ENCODE data around the gene GTPBP2.
"Not testable (repeated sequence)": the region's sequence is repeated elsewhere in the genome, so short reads cannot be mapped to it uniquely, and the experiment has no call there.

Gene GTPBP2

DNA sequence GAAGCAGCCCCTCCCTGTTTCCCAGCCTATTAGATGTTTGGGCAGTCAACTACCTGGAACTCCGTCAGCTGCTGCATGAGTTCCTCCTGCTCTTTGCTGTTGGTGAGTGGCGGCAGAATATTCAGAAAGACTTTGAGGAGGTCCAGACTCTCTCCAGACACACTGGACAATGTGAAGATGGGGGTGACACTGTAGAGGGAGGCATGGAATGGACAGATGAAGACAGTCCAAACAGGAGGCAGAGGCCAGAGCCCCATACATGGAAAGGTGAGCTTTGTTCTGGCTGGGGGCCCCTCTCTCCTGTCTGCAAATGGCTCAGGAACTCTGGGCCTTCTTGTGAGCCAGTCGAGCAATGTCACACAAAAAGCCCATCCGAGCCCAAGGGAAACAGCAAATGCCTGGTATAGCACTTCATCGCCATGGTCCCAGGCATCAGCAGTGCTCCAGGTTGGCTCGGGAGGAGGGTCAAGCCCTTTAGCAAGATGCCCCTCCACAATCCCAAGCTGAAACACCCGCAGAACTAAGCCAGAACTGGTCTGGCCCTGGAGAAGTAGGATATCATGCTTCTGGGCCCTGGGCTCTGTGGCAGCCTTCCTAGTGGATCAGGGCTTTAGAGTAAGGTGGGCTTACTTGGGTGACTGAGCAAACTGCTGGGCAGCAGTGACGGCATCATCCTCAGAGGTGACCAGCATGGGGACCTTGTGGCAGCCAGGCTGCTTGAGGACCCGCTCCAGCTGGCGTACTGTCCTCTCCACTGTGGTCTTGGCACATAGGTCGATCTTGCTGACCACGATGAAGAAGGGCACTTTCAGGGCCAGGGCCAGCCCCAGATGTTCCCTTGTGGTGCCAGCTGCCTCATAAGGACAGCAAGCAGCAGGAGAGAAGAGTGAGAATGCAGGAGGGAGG lies 4.9 kb downstream of the GTPBP2 start:
- DNase-seq (ENCODE audit: low read depth in 2 of 2), result no peak

DNA sequence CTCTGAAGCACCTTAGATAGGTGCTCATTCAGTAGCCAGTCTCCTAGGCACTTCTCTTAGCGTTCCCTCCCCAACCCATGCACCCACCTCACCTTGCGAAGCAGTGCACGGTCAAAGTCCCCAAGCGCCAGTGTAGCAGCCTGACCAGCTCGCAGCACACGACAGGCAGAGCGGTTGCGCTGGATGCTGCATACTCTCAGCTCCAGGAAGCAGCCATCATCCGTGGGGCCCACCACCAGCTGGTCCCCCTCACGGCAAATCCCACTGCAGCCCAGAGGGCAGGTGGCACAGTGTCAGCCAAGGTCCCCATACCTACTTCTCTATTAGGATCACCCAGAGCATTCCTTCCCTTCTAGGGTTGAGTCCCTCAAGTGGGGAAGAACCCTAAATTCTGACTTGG lies 6.5 kb downstream of the GTPBP2 start:
- DNase-seq (ENCODE audit: low read depth in 2 of 2), result no peak

DNA sequence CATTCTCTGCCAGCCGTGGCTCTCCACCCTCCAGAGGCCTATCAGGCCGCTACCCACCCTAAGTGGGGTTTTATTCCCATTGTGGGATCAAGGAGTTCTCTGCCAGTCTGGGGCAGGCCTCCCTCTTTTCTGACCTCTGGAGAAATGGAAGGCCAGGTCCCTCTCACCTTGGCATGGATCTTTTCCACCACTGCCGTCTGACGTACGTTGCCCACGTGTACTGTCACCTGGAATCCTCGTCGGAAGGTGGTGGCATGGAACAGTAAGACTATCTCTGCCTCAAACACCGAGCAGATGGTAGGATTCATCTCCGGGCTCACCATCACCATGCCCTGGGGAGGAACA lies 7.3 kb downstream of the GTPBP2 start:
- no peak for DNase-seq (ENCODE audit: low read depth in 2 of 2)

DNA sequence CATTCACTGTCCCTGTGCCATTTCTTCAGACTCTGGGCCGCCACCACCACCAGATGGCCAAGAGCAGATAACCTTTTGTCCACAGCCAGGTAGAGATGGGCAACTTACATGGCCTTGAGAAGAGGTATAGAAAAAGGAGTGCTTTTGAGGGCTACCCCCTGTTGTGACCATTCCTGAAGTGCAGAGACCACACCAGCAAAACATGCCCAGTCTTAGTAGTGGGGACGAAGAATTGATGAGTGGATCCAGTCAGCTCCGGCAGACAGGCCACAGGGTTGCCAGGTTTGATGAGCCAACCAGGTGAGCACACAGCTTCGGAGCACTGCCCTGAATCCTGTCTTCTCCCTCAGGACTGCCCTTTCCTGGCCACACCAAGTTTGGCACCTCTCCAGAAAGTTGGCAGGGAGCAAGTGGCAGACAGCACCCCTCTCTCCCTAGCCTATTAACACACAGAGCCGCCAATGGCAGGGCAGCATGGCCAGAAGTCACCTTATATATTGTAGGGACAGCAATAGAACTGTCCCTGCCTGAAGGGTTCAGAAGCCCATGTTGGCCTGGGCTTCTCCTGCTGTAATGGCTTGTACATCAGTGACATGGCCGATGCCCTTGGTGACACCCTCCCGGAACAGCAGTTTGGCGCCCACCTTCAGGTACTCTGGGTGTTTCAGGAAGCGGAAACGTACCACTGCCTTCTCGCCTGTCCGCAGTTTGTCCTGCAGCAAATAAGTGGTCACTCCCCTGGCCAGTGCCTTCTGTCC lies 7.8 kb downstream of the GTPBP2 start:
- no peak for DNase-seq (ENCODE audit: low read depth in 2 of 2)

DNA sequence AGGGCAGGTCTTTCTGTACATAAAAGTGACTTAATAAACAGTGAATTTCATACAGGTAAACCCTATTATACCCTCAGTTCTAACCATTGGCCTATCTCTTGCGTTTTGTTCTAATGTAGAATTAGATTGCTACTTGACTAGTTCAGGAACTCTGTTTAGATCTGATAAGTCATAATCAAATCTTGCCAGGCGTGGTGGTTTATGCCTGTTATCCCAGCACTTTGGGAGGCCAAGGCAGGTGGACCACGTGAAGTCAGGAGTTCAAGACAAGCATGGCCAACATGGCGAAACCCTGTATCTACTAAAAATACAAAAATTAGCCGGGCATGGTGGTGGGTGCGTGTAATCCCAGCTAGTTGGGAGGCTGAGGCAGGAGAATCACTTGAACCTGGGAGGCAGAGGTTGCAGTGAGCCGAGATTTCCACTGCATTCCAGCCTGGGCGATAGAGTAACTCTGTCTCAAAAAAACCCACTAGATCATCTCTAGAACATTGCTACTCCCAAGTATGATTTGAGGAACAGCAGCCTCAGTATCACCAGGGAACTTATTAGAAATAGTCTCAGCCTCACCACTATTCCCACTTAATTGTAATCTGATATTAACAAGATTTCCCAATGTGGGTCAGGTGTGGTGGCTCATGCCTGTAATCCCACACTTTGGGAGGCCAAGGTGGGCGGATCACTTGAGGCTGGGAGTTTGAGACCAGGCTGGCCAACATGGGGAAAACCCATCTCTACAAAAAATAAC lies 12.2 kb downstream of the GTPBP2 start:
- no peak for DNase-seq (ENCODE audit: low read depth in 2 of 2)

DNA sequence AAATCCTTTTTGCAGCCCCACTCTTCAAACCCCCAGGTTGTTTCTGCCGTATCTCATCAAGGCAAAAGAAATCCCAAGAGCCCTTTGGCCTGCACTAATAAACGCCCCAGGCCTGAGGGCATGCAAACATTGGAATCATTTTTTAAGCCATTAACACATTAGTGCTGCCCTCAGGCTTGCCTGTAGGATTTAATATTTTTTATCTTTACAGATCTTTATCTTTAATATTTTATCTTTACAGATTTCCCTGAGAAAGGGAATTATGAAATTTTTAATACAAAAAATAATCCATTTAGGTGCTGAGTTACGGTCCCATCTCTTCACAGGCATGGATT lies 14.7 kb downstream of the GTPBP2 start:
- DNase-seq (ENCODE audit: low read depth in 2 of 2), result no peak

DNA sequence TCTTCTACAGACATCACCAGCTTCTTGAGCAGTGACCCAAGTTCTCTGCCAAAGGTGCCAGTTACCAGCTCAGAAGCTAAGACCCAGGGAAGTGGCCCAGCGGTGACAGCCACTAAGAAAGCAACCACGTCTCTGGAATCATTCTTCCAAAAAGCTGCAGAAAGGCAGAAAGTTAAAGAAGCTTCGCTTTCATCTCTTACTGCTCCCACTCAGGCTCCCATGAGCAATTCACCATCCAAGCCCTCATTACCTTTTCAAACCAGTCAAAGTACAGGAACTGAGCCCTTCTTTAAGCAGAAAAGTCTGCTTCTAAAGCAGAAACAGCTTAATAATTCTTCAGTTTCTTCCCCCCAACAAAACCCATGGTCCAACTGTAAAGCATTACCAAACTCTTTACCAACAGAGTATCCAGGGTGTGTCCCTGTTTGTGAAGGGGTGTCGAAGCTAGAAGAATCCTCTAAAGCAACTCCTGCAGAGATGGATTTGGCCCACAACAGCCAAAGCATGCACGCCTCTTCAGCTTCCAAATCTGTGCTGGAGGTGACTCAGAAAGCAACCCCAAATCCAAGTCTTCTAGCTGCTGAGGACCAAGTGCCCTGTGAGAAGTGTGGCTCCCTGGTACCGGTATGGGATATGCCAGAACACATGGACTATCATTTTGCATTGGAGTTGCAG lies 15.2 kb downstream of the GTPBP2 start:
- DNase-seq (ENCODE audit: low read depth in 2 of 2), result no peak

DNA sequence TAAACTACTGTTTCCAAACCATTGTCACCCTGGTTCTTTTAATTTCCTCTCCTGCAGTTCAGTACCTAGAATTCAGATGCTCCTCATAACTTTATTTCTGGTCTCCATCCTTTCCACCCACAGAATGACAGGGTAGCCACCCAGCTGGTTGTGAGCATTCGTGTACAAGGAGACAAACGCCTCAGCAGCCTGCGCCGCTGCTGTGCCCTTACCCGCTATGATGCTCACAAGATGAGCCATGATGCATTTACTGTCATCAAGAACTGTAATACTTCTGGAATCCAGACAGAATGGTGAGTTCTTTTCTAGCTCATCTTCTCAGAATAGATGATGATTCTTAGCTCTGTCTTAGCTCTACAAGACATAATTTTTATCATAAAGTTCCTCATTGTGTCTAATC lies 18.6 kb downstream of the GTPBP2 start:
- DNase-seq (ENCODE audit: low read depth in 2 of 2), result no peak

DNA sequence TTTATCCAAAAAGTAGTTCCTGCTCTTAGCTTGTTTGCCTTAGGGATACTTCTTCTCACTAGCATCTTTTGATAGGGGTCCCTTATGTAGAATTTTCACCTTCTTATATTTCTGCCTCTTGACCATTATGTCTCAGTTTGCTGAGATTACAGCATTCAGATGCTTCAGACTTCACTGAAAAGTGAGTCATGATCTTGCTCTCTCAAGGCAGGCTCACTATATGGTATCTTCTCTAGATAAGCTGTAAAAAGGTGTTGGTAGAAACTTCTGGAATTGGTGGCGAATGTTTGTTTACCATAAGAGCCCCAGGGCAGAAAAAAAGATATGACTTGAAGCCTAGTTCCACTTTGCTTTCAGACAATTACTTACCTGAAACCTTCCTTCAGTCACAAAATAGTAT lies 19.7 kb downstream of the GTPBP2 start:
- no peak for DNase-seq (ENCODE audit: low read depth in 2 of 2)

DNA sequence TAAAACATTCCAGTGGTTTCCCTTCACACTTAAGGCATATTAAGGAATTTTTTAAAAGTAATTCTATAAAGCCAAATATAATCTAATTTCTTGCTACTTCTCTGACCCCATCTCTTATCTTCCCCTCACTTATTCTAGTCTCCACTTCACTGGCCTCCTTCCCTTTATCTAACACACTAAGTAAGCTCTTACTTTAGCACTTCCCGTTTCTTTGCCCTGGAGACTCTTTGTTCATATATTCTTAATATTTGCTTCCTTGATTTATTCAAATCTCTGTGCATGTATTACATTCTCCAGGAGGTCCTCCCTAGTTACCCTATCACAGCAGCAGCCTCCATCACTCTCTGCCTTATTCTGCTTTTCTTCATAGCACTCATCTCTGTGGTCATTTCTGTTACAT lies 20.3 kb downstream of the GTPBP2 start:
- DNase-seq (ENCODE audit: low read depth in 2 of 2), result no peak

DNA sequence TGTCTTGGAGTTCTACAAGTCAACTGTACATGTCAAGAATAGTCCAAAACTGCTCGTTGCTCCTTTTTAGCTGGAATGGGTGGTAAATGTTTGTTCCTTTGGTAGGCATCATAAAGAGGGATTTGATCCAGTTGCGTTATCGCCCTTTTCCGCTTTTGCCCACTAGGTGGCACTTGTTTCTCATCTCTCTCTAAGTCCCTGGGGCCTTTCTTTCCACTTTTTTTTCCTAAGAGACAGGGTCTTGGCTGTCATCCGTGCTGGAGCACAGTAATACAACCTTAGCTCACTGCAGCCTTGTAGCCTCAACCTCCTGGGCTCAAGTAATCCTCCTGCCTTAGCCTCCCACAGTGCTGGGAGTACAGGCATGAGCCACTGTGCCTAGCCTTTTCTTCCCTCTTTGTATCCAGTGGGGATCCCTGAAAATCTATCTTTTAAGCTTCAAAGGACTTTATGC lies 20.7 kb downstream of the GTPBP2 start:
- DNase-seq (ENCODE audit: low read depth in 2 of 2), result peak in 1 of 2 experiments; percentile 57

DNA sequence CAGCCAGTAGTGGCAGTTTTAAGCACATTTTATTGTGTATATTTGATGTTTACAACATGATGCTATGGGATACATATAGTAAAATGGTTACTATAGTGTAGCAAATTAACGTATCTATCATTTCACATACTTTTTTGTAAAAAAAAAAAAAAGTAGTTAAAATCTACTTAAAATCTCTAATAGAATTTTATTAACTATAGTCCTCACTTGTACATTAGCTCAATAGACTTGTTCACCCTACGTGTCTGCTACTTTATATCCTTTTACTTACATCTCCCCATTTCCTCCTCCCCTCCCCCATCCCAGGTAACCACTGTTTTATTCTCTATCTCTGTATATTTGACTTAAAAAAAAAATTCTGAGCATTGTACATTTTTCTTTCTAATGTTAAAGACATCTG lies 23.0 kb downstream of the GTPBP2 start:
- no peak for DNase-seq (ENCODE audit: low read depth in 2 of 2)

DNA sequence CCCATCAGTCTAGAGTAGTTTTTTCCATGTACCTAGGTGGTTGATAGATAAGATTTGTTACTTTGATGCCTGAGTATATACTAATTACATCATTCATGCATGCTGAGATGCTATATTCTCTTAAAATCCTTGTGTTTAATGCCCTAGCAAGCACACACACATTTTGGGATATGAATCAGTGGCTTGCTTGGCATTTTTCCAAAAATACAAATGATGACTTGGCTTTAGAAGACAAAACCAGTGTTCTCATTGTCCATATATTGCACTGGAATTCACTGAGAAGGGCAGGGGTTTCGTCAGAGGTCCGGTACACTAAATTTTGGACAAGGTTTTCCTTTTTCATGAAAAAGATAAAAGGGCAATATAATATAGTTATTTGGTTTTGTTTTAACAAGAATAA lies 24.9 kb downstream of the GTPBP2 start:
- DNase-seq (ENCODE audit: low read depth in 2 of 2), result no peak

DNA sequence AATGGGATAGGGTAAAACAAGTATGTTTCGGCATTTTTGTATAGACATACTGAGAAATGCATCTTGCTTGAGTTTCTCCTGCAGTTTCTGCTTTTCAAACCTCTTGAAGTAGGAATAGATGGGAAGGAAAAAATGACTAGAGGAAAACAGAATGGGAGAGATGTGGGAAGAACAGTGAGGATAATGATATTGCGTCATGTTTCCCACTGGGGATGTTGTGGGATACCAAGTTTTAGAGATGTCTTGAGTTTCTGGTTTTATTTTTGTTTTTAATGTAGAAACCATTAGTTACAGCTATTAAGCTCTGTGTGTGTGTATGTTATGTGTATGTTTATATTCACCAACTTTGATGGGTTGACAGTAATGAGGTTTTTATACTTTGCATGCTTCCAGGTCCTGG lies 28.5 kb downstream of the GTPBP2 start:
- DNase-seq (ENCODE audit: low read depth in 2 of 2), result no peak

DNA sequence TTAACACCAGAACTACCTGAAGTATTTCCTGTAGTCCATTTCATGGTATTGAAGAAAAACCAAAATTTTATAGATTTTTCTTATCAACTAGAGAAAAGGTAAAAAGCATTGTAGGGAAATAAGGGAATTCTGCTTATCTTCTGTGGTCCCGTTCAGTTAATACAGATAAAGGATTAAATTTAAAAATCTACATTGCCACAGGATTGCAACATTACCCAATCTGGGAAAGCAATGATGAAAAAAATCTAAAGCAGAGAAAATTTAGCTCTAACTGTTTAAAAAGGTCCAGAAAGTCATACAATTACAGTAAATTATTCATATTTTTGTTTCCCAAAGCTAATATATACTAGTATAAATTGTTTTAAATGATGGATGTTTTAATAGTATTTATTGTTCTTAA lies 35.1 kb downstream of the GTPBP2 start:
- no peak for DNase-seq (ENCODE audit: low read depth in 2 of 2)

DNA sequence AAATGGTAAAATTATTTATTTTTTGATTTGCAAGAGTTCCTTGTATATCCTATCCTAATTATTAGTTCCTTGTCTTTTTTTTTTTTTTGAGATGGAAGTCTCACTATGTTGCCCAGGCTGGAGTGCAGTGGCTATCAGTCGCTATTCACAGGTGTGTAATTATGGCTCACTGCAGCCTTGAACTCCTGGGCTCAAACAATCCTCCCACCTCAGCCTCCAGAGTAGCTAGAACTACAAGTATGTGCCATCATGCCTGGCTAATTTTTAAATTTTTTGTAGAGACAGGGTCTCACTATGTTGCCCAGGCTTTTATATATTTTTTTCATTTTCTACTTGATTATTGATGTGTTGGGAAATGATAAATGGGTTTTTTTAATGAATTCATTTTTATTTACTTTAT lies 39.5 kb downstream of the GTPBP2 start:
- not testable (repeated sequence) for DNase-seq (ENCODE audit: low read depth in 2 of 2)

DNA sequence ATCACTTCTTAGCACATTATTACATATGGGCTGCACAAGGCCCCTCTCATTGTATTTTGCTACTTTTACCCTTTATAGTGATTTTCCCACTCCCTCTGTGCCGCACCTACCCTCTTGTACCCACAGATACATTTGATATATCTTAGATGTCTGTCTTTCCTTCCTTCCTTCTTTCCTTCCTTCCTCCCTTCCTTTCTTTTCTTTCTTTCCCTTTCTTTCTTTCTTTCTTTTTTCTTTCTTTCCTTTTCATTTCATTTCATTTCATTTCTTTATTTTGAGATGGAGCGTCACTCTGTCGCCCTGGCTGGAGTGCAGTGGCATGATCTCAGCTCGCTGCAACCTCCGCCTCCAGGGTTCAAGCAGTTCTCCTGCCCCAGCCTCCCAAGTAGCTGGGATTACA lies 40.9 kb downstream of the GTPBP2 start:
- no peak for DNase-seq (ENCODE audit: low read depth in 2 of 2)

DNA sequence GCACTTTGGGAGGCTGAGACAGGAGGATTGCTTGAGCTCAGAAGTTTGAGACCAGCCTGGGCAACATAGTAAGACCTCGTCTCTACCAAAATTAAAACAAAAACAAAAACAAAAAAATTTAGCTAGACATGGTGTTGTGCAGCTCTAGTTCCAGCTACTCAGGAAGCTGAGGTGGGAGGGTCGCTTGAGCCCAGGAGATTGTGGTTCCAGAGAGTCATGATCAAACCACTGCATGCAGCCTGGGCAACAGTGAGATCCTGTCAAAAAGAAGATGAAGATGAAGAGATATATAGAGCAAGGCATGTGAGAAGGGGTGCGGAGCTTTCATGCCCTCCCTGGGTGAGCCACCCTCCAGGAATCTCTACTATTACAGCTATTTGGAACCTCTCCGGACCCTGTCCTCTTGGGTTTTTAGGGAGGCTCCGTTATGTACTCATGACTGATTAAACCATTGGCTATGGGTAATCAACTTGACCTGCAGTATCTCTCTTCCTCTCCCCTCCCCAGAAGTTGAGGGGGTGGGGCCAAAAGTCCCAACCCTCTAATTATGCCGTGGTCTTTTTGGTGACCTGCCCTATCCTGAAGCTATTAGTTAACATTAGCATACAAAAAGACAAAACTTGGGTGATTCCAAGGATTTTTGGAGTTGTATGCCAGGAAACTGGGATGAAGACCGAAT lies 44.0 kb downstream of the GTPBP2 start:
- DNase-seq (ENCODE audit: low read depth in 2 of 2), result no peak

DNA sequence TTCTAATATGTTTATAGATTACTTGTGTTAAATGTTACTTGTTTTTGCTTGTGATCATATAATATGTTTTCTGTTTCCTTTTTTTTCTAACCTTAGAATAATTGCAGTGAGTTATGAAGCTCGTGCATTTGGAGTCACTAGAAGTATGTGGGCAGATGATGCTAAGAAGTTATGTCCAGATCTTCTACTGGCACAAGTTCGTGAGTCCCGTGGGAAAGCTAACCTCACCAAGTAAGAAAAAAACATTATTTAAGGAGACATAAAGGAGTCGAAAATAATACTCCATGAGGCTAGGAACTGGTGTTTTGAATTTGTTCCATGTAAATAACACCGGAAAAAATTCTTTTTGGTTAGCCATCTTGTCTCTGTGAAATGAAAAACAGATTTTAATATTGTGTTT lies 46.2 kb downstream of the GTPBP2 start:
- DNase-seq (ENCODE audit: low read depth in 2 of 2), result no peak

DNA sequence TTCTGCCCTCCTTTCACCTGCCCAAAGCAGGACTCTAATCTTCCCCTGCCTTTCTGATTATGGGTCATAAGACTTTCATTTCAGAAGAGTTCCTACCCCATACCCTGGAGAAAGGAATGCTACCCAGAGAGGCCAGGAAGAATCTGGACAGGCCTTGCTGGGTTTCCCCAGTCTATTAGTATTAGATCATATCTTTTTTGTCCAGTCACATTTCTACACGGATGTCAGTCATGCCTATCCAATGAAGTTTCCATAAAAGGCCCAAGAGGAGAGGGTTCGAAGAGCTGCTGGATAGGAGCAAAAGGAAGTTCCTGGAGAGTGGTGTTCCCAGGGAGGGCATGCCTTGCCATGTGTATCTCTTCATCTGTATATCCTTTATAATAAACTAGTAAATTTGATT lies 49.9 kb downstream of the GTPBP2 start:
- no peak for DNase-seq (ENCODE audit: low read depth in 2 of 2)

DNA sequence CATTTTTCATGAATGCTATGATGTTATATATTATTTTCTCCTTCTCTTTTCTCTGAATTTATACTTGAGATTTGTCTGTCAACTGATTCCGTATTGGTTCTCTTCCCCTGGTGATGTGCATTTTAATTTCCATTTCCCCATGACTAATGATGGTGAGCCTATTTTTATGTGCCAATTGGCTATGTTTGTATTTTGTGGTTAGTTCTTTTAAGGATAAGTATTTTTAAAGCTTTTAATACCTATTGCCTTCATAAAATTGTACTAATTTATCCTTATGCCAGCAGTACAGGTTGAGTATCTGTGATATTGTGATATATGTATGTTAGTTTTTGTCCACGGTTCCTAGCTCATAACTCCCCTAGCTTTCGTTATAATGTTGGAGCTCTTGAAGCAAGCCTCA lies 50.3 kb downstream of the GTPBP2 start:
- no peak for DNase-seq (ENCODE audit: low read depth in 2 of 2)
